PC-3 (cell line): ENCODE data around the gene OR10A2.

Source experiments
- EZH2 ChIP-seq: fragments of 300-600 bp; sonication (generic); IDR thresholded peaks from one replicate; pipeline ENCODE4 v1.6.1; 2017; ENCODE audit warnings: antibody characterized with exemption, mild to moderate bottlenecking, low read length; ENCODE audit not compliant: unreplicated experiment
- EZH2phosphoT487 ChIP-seq: fragments of 300-600 bp; sonication (generic); IDR thresholded peaks from 2 replicates; pipeline ENCODE4 v1.6.1; 2018; ENCODE audit warnings: mild to moderate bottlenecking, antibody characterized with exemption, low read length, borderline replicate concordance
- TF ChIP-seq, protein P1 (sequence below): fragments of 300-600 bp; sonication (generic); conservative IDR thresholded peaks from 2 replicates; pipeline ENCODE4 v1.5.1; 2017; ENCODE audit warnings: antibody characterized with exemption, low read depth, mild to moderate bottlenecking, low read length

DNA sequence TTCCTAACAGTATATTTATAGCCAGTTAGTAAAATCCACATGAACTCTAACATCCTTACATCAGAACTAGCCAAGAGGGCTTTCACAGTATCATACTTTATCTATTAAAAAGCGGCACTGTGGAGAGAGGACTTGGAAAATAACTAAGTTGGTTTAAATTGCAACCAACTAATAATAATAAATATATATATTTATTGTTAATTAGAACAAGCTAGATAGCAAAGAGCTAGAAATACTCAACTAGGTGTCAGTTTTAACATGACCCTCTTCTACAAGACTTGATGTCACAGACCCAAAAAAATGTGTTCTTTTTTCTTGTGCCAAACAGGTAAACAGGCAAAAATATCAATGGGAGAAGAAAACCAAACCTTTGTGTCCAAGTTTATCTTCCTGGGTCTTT lies 57.8 kb downstream of the OR10A2 start, which contains the start of gene OR2D3:
- TF ChIP-seq EZH2 (no peak), EZH2phosphoT487 (no peak)
- TF ChIP-seq, protein P1, sequence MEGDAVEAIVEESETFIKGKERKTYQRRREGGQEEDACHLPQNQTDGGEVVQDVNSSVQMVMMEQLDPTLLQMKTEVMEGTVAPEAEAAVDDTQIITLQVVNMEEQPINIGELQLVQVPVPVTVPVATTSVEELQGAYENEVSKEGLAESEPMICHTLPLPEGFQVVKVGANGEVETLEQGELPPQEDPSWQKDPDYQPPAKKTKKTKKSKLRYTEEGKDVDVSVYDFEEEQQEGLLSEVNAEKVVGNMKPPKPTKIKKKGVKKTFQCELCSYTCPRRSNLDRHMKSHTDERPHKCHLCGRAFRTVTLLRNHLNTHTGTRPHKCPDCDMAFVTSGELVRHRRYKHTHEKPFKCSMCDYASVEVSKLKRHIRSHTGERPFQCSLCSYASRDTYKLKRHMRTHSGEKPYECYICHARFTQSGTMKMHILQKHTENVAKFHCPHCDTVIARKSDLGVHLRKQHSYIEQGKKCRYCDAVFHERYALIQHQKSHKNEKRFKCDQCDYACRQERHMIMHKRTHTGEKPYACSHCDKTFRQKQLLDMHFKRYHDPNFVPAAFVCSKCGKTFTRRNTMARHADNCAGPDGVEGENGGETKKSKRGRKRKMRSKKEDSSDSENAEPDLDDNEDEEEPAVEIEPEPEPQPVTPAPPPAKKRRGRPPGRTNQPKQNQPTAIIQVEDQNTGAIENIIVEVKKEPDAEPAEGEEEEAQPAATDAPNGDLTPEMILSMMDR, result no peak
